Measurements from ENCODE around the gene GPC3. TPM values are rescaled to one million over a fixed set of nuclear protein-coding genes. Genes with fewer than 3 reads are reported as not detected.

The GPC3 gene
- total RNA-seq, 1 experiment from 2014 or later: 0.24 TPM

DNA sequence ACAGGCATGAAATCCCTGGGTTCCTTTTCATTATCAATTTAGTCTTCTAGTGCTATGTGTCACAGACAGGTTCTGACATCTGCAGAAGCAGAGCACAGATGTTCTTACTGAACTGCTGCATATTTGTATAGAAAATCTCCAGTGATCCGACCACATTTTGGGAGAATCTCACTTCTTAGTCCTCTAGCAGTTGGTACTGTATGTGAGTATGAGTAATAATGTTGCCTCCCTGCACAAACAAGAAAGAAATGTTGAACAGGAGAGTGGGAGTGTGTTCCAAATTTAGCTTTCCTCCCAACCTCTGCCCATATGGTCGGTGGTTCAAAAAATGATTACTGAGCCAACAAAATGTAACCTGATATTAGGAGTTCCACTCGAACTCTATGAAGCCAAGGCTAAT lies 404.8 kb downstream of the GPC3 start:
- H3K36me3 ChIP-seq (ENCODE audit: insufficient read depth, low read length, poor library complexity, severe bottlenecking): no peaks in the 10 kb centered on the region
- no peaks in the 10 kb centered on the region for H3K4me1 ChIP-seq (ENCODE audit: insufficient read depth, low read length, poor library complexity, severe bottlenecking)
- H3K27ac ChIP-seq (ENCODE audit: low read depth, low read length, poor library complexity, severe bottlenecking): no peak overlapping the region
- H3K27me3 ChIP-seq (replicated peaks; ENCODE audit: insufficient read depth, low read depth, low read length, poor library complexity): no peaks in the 10 kb centered on the region
- ChIA-PET CTCF (no interaction called here), POLR2A (ENCODE audit: low non-redundant PET) (no interaction called here)
- no TSS peak for BruUV-seq (replicated peaks)
- no peaks in the 10 kb centered on the region for H3K9me3 ChIP-seq (ENCODE audit: low read depth, low read length, poor library complexity, severe bottlenecking)
- H3K4me3 ChIP-seq (ENCODE audit: low read depth, low read length, poor library complexity, severe bottlenecking): no peak overlapping the region
- TF ChIP-seq, protein P1, sequence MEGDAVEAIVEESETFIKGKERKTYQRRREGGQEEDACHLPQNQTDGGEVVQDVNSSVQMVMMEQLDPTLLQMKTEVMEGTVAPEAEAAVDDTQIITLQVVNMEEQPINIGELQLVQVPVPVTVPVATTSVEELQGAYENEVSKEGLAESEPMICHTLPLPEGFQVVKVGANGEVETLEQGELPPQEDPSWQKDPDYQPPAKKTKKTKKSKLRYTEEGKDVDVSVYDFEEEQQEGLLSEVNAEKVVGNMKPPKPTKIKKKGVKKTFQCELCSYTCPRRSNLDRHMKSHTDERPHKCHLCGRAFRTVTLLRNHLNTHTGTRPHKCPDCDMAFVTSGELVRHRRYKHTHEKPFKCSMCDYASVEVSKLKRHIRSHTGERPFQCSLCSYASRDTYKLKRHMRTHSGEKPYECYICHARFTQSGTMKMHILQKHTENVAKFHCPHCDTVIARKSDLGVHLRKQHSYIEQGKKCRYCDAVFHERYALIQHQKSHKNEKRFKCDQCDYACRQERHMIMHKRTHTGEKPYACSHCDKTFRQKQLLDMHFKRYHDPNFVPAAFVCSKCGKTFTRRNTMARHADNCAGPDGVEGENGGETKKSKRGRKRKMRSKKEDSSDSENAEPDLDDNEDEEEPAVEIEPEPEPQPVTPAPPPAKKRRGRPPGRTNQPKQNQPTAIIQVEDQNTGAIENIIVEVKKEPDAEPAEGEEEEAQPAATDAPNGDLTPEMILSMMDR (conservative IDR thresholded peaks at IDR 0.05; ENCODE audit: low read depth, low read length): no peak
- TF ChIP-seq EZH2 (IDR thresholded peaks at IDR 0.05; ENCODE audit: borderline replicate concordance, low read depth, low read length, poor library complexity, severe bottlenecking): no peak
- DNase-seq (ENCODE audit: low spot score): no peak
- intact Hi-C loops (cut with micrococcal nuclease; ENCODE audit: unreplicated experiment): no loop called here

DNA sequence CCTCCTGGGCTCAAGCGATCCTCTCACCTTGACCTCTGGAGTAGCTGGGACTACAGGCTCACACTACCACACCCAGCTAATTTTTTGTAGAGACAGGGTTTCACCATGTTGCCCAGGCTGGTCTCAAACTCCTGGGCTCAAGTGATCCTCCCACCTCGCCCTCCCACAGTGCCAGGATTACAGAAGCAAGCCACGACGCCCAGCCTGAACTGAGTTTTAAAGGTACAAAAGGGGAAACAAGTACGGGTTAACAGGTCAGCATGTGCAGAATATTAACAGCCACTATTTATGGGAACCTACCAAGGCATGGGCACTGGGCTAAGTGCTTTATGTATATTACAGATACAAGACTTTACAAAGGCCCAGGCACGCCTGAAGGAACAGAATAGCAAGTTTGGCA lies 405.8 kb downstream of the GPC3 start:
- ChIA-PET POLR2A (ENCODE audit: low non-redundant PET) (no interaction called here), CTCF (no interaction called here)
- intact Hi-C loops (cut with micrococcal nuclease; ENCODE audit: unreplicated experiment): no loop called here
- no peak overlapping the region for H3K4me3 ChIP-seq (ENCODE audit: low read depth, low read length, poor library complexity, severe bottlenecking)
- H3K27ac ChIP-seq (ENCODE audit: low read depth, low read length, poor library complexity, severe bottlenecking): no peak overlapping the region
- no peaks in the 10 kb centered on the region for H3K4me1 ChIP-seq (ENCODE audit: insufficient read depth, low read length, poor library complexity, severe bottlenecking)
- H3K27me3 ChIP-seq (replicated peaks; ENCODE audit: insufficient read depth, low read depth, low read length, poor library complexity): no peaks in the 10 kb centered on the region
- BruUV-seq (replicated peaks): no TSS peak
- H3K9me3 ChIP-seq (ENCODE audit: low read depth, low read length, poor library complexity, severe bottlenecking): no peaks in the 10 kb centered on the region
- DNase-seq (ENCODE audit: low spot score): no peak
- no peak for TF ChIP-seq EZH2 (IDR thresholded peaks at IDR 0.05; ENCODE audit: borderline replicate concordance, low read depth, low read length, poor library complexity, severe bottlenecking)
- H3K36me3 ChIP-seq (ENCODE audit: insufficient read depth, low read length, poor library complexity, severe bottlenecking): no peaks in the 10 kb centered on the region

DNA sequence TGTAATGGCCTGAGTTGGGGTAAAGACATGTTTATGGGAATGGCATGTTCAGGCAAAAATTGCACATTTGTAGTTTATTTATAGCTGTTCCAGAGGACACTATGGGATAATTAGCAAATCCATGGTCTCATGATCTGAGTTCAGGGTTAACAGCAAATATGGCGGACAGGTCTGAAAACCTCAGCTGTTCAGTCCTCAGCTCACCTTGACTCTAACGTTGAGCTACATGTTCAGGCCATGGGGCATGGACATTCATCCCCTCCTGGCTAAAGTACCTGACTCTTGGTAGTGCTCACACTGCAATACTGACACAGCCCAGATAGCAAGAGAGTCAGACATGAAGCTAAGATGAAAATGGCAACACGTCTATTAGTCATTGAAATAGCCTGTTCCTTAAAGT lies 408.5 kb downstream of the GPC3 start:
- intact Hi-C loops (cut with micrococcal nuclease; ENCODE audit: unreplicated experiment): no loop called here
- no peaks in the 10 kb centered on the region for H3K9me3 ChIP-seq (ENCODE audit: low read depth, low read length, poor library complexity, severe bottlenecking)
- ChIA-PET CTCF (no interaction called here), POLR2A (ENCODE audit: low non-redundant PET) (no interaction called here)
- no peaks in the 10 kb centered on the region for H3K4me1 ChIP-seq (ENCODE audit: insufficient read depth, low read length, poor library complexity, severe bottlenecking)
- no peak overlapping the region for H3K4me3 ChIP-seq (ENCODE audit: low read depth, low read length, poor library complexity, severe bottlenecking)
- BruUV-seq (replicated peaks): no TSS peak
- no peaks in the 10 kb centered on the region for H3K27me3 ChIP-seq (replicated peaks; ENCODE audit: insufficient read depth, low read depth, low read length, poor library complexity)
- H3K36me3 ChIP-seq (ENCODE audit: insufficient read depth, low read length, poor library complexity, severe bottlenecking): no peaks in the 10 kb centered on the region
- no peak for DNase-seq (ENCODE audit: low spot score)
- TF ChIP-seq, protein P1 (conservative IDR thresholded peaks at IDR 0.05; ENCODE audit: low read depth, low read length): no peak
- no peak for TF ChIP-seq EZH2 (IDR thresholded peaks at IDR 0.05; ENCODE audit: borderline replicate concordance, low read depth, low read length, poor library complexity, severe bottlenecking)
- H3K27ac ChIP-seq (ENCODE audit: low read depth, low read length, poor library complexity, severe bottlenecking): no peak overlapping the region

DNA sequence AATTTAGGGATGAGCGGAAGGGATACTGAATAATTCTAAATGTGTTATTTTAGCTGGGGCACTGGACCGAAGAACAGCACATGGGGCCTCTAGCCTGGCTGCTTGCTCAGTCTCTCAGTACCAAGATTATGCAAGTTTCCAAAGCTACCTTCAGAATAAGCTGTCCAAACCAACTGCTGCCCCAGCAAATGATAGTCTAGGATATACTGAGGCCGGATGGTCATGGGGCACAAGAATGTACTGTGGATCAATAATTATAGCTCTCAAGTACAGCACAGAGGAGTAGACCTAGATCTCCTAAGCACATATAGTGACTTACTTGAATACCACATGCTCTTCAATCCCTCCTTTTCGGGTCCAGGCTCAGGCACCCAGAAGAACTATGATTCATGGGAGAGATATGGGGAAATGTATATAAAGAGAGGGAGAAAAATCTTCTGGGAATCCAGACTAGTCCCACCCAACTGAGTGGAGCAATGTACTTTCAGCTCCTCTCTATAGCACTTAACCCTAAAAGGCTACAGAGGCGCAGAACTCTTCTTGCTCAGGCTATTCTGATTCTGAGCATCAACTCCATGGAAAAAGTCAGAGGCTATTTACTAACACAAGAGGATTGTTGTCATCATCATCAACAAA lies 409.8 kb downstream of the GPC3 start:
- ChIA-PET CTCF (interaction anchor here (0.6 kb wide), 1 partner anchor 1236 kb away, joined by 7 read pairs; no protein-coding TSS in a partner anchor), POLR2A (ENCODE audit: low non-redundant PET) (no interaction called here)
- no peak overlapping the region for H3K27ac ChIP-seq (ENCODE audit: low read depth, low read length, poor library complexity, severe bottlenecking)
- TF ChIP-seq, protein P1 (conservative IDR thresholded peaks at IDR 0.05; ENCODE audit: low read depth, low read length): no peak
- TF ChIP-seq EZH2 (IDR thresholded peaks at IDR 0.05; ENCODE audit: borderline replicate concordance, low read depth, low read length, poor library complexity, severe bottlenecking): no peak
- H3K27me3 ChIP-seq (replicated peaks; ENCODE audit: insufficient read depth, low read depth, low read length, poor library complexity): no peaks in the 10 kb centered on the region
- no TSS peak for BruUV-seq (replicated peaks)
- intact Hi-C loops (cut with micrococcal nuclease; ENCODE audit: unreplicated experiment): no loop called here
- H3K4me3 ChIP-seq (ENCODE audit: low read depth, low read length, poor library complexity, severe bottlenecking): no peak overlapping the region
- H3K36me3 ChIP-seq (ENCODE audit: insufficient read depth, low read length, poor library complexity, severe bottlenecking): no peaks in the 10 kb centered on the region
- no peak for DNase-seq (ENCODE audit: low spot score)
- H3K4me1 ChIP-seq (ENCODE audit: insufficient read depth, low read length, poor library complexity, severe bottlenecking): no peaks in the 10 kb centered on the region
- no peaks in the 10 kb centered on the region for H3K9me3 ChIP-seq (ENCODE audit: low read depth, low read length, poor library complexity, severe bottlenecking)
